GM18505 (cell line): ENCODE results near the gene APOBEC3F.

Experiments
- ATAC-seq: cut with Tn5 transposase; IDR thresholded peaks from one replicate; pipeline ENCODE4 v1.9.1; 2021; ENCODE audit not compliant: unreplicated experiment
- POLR2A ChIP-seq: IDR thresholded peaks from 4 replicates; pipeline ENCODE4 v1.6.1; 2011; ENCODE audit warnings: borderline replicate concordance; ENCODE audit not compliant: insufficient read depth, insufficient read length; ENCODE audit errors: extremely low read depth

The APOBEC3F gene

DNA sequence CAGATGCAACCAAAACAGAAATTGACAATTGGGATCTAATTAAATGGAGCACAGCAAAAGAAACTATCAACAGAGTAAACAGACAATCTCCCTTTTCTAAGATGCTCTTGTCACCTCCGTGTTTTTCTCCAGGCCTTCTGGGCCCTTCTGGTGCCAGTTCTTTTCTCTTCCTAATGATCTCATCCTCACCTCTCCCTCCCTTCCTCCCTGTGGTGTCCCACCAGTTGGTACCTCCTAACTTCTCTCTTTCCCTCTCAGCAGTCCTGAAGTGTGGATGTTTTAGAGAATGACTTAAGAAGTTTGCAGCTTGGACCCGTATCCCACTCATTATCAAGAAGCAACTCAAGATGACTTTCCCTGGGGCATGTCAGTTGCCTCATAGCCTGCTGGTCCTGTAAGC lies 62.8 kb downstream of the APOBEC3F start:
- TF ChIP-seq POLR2A = no peak
- ATAC-seq = no peak
